Neuron (in vitro differentiated cells): ENCODE measurements around the gene SECISBP2L.
A peak's percentile ranks its signal among the peaks of the same experiment; 100 is the strongest.

Source experiments
- H2AFZ ChIP-seq: one replicate; pipeline ENCODE4 v1.6.1; 2013; ENCODE audit warnings: low read depth, mild to moderate bottlenecking, inconsistent platforms, low read length, moderate library complexity
- H3K27me3 ChIP-seq: one replicate; pipeline ENCODE4 v1.6.1; 2013; ENCODE audit warnings: low read length; ENCODE audit not compliant: insufficient read depth
- H3K36me3 ChIP-seq: one replicate; pipeline ENCODE4 v1.6.1; 2013; ENCODE audit warnings: low read length; ENCODE audit not compliant: insufficient read depth
- H3K4me1 ChIP-seq: one replicate; pipeline ENCODE4 v1.6.1; 2013; ENCODE audit warnings: low read length; ENCODE audit not compliant: insufficient read depth
- H3K4me3 ChIP-seq: 2 replicates; pipeline ENCODE4 v1.5.1; 2013; ENCODE audit warnings: mild to moderate bottlenecking, low read length, moderate library complexity
- H3K9me3 ChIP-seq: one replicate; pipeline ENCODE4 v1.6.1; 2013; ENCODE audit warnings: low read length

SECISBP2L gene, protein sequence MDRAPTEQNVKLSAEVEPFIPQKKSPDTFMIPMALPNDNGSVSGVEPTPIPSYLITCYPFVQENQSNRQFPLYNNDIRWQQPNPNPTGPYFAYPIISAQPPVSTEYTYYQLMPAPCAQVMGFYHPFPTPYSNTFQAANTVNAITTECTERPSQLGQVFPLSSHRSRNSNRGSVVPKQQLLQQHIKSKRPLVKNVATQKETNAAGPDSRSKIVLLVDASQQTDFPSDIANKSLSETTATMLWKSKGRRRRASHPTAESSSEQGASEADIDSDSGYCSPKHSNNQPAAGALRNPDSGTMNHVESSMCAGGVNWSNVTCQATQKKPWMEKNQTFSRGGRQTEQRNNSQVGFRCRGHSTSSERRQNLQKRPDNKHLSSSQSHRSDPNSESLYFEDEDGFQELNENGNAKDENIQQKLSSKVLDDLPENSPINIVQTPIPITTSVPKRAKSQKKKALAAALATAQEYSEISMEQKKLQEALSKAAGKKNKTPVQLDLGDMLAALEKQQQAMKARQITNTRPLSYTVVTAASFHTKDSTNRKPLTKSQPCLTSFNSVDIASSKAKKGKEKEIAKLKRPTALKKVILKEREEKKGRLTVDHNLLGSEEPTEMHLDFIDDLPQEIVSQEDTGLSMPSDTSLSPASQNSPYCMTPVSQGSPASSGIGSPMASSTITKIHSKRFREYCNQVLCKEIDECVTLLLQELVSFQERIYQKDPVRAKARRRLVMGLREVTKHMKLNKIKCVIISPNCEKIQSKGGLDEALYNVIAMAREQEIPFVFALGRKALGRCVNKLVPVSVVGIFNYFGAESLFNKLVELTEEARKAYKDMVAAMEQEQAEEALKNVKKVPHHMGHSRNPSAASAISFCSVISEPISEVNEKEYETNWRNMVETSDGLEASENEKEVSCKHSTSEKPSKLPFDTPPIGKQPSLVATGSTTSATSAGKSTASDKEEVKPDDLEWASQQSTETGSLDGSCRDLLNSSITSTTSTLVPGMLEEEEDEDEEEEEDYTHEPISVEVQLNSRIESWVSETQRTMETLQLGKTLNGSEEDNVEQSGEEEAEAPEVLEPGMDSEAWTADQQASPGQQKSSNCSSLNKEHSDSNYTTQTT

GRCh38 chr15:49046220-49047102, at the start of gene SECISBP2L:
Gene SECISBP2L, minus strand, starts transcription at chr15:49046446. Its CDS starts 147 bp downstream, at chr15:49046299.
- Histone ChIP-seq H3K4me1 (peaks cover 18% of the 10 kb centered on the region), H2AFZ (peak within 1 kb of the TSS; percentile 91), H3K27me3 (no peaks in the 10 kb centered on the region), H3K4me3 (peak within 1 kb of the TSS; percentile 100), H3K36me3 (peaks cover 2% of the 10 kb centered on the region), H3K9me3 (peaks cover 2% of the 10 kb centered on the region)

DNA sequence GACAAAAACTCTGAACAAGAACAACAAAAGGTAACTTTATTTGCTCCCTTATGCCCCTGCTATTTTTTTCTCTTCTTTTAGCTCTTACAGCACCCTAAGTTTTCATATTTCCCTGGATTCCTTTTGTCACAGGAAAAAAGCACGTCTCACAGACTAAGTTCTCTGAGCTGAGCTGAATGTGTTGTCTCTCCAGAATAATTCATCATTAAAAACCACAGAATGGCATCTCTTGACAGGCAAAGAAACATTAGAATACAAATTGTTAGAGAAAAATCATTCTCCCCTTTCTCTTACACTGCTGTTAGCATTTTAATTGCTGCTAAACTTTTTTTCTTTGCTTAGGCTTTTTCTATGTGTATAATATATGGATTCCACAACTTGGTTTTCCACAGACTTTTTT, 48.7 kb upstream of the SECISBP2L start:
- Histone ChIP-seq H3K9me3 (no peaks in the 10 kb centered on the region), H3K4me1 (no peaks in the 10 kb centered on the region), H3K4me3 (no peak overlapping the region), H3K27me3 (no peaks in the 10 kb centered on the region), H3K36me3 (no peaks in the 10 kb centered on the region), H2AFZ (no peak overlapping the region)

DNA sequence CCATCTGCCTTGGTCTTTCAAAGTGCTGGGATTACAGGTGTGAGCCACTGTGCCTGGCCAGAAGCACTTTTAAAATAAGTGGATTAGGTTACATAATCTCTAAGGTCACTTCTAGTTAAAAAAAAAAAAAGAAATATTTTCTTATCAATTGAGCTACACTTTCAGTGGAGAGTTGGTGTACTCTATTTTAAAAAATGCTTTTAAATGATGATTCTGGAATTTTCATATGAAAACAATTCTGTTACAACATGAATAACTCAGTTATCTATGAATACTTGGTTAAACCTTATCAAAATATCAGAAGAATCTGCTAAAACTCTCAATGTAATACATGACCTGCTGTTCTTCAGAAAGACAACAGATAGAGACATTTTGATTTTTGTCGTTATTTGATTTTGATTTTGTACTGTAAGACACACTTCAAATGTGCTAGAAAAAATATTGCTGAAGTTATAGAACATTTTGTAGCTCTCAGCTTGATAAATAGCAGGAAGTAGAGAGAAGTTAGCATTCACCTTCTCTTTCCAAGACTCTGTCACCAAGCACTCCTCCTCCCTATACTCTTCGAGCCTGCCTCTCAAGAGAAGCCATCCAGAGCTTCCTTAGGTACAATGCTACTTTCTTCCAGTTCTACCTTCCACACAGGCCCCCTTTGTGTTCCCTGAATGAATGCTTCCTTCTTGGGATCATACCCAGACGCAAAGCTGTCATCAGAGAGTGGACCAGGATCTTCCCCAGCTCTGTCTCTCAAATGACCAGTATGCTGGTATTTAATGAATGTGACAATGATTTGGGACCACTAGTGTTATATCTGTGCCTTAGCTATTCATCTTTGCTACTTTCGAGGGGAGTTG, 47.2 kb upstream of the SECISBP2L start:
- no peaks in the 10 kb centered on the region for H3K36me3 ChIP-seq
- no peaks in the 10 kb centered on the region for H3K27me3 ChIP-seq
- H2AFZ ChIP-seq, result no peak overlapping the region
- no peaks in the 10 kb centered on the region for H3K4me1 ChIP-seq
- no peak overlapping the region for H3K4me3 ChIP-seq
- H3K9me3 ChIP-seq, result no peaks in the 10 kb centered on the region

- no peaks in the 10 kb centered on the region for H3K4me1 ChIP-seq
- H3K4me3 ChIP-seq, result no peak overlapping the region
- no peak overlapping the region for H2AFZ ChIP-seq
- H3K27me3 ChIP-seq, result no peaks in the 10 kb centered on the region
- H3K36me3 ChIP-seq, result no peaks in the 10 kb centered on the region
- H3K9me3 ChIP-seq, result no peaks in the 10 kb centered on the region
These were observed 42.8 kb upstream of the SECISBP2L start for GRCh38 chr15:49088996-49089395.

DNA sequence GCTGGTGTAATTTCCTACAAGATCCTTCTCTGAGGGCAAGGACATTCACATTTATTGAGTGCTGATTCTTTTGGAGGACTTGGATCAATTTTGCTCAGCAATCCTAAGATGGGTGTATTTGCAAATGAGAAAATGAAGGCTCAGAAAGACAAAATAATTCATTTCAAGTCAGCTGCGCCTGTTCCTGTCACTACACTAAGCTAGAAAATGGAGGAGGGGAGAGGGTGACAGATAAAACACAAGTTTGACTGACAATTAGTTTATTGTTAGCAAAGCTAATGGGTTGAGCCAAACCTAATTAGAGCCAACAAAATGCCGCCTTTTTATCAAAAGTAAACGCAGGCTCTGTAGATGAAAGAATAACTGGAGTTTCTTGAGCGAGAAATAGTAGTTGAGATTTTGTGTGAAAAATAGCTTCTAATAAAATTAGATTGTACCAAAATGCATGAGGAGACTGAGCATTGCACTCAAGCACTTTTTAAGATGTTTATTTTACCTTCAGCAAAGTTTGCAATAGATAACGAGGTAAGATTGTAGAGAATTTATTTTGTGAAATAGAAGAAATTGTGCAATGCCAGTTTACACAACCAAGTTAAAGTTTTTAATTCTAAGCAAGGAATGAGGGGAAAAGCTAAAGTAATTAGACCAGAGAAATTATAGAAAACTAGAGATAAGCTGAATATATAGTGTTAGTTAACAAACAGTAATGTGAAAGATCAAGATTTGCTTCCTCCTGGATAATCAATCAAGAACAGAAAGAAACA, 39.6 kb upstream of the SECISBP2L start:
- H3K4me1 ChIP-seq, result no peaks in the 10 kb centered on the region
- no peaks in the 10 kb centered on the region for H3K9me3 ChIP-seq
- no peak overlapping the region for H3K4me3 ChIP-seq

GRCh38 chr15:49084285-49084570, 38.0 kb upstream of the SECISBP2L start:
- Histone ChIP-seq H2AFZ (no peak overlapping the region), H3K27me3 (no peaks in the 10 kb centered on the region), H3K9me3 (no peaks in the 10 kb centered on the region), H3K36me3 (no peaks in the 10 kb centered on the region), H3K4me3 (no peak overlapping the region), H3K4me1 (no peaks in the 10 kb centered on the region)

More for the DNA sequence above, 39.6 kb upstream of the SECISBP2L start:
- no peaks in the 10 kb centered on the region for H3K36me3 ChIP-seq
- no peaks in the 10 kb centered on the region for H3K27me3 ChIP-seq
- peak overlapping the region; percentile 20 for H2AFZ ChIP-seq

DNA sequence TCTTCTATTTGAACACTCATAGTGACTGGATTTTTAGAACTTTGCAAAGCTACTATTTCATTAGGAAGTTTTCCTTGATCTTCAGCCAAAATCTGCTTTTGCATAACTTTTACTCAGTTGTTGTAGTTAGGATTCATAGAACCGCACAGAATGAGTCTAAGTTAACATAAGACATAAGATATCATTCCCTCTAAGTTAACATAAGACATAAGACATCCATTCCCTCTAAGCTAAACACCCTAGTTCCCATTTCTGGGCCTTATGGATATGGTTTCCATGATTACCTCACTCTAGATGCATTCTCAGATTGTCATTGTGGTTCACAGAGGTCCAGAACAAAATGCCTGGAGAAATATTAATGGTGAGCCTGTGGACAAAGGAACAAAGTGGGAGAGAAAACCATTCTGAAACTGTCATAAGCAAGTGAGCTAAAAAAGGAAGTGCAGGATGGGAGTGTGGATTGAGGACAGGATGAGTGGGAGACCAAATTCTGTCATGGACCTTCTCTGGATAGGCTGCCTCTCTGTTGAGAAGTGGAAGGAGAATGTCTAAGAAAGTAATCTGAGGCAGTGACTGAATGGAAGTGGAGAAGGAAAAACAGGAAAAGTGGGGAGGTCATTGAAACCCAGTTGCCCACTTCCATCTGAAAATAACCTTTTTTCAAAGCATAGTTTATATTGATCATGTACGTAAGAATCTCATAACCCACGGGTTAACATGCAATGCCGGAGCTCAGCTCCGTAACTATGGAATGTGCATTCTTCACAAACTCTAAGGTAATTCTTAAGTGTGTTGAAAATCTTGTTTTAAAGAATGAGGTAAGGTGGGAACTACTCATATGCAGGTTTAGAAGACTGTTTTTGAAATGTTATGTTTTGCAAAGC, 37.4 kb upstream of the SECISBP2L start:
- no peak overlapping the region for H3K4me3 ChIP-seq
- no peaks in the 10 kb centered on the region for H3K36me3 ChIP-seq
- no peaks in the 10 kb centered on the region for H3K9me3 ChIP-seq
- H3K4me1 ChIP-seq, result no peaks in the 10 kb centered on the region
- H2AFZ ChIP-seq, result no peak overlapping the region
- H3K27me3 ChIP-seq, result no peaks in the 10 kb centered on the region

DNA sequence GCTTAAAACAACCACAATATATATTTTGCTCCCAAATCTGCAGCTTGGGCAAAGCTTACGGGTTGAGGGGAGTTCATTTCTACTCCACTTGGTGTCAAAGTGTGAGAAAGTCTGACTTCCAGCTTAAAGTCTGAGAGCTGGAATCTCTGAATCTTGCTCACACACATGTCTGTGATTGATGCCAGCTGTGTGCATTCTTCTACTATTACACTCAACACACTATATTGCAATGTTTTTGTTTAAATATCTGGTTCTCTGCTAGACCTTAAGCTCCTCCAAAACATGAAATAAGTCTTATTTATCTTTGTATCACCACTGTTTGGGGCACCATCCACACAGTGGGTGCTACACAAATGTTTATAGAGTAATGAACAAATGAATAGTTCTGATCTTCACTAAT, 36.7 kb upstream of the SECISBP2L start:
- H3K36me3 ChIP-seq, result no peaks in the 10 kb centered on the region
- H3K27me3 ChIP-seq, result no peaks in the 10 kb centered on the region
- no peak overlapping the region for H2AFZ ChIP-seq
- H3K4me3 ChIP-seq, result no peak overlapping the region
- no peaks in the 10 kb centered on the region for H3K4me1 ChIP-seq
- H3K9me3 ChIP-seq, result no peaks in the 10 kb centered on the region

GRCh38 chr15:49079340-49080039, 33.2 kb upstream of the SECISBP2L start:
- Histone ChIP-seq H3K9me3 (no peaks in the 10 kb centered on the region), H3K4me1 (no peaks in the 10 kb centered on the region), H3K36me3 (no peaks in the 10 kb centered on the region), H2AFZ (no peak overlapping the region), H3K4me3 (no peak overlapping the region), H3K27me3 (no peaks in the 10 kb centered on the region)

DNA sequence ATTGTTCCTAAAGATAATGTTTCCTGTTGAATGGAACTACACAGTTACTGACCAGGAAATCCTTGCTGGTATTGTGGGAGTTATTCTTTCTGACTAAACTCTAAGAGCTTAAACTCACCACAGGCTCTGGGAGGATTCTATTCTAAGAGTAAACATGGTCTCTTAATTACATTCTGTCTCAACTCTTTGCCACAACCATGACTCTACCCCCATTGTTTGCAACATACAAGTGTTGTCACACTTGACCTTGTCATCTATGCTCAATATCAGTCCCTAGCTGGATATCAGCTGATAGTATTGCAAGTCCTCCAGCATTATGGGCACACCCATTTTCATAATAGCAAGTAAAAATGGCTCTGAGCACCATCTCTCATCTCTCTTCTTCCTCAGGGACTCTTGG, 29.6 kb upstream of the SECISBP2L start:
- H3K4me1 ChIP-seq, result no peaks in the 10 kb centered on the region
- H3K27me3 ChIP-seq, result no peaks in the 10 kb centered on the region

More for the DNA sequence above, 29.6 kb upstream of the SECISBP2L start:
- Histone ChIP-seq H2AFZ (no peak overlapping the region), H3K4me3 (no peak overlapping the region), H3K9me3 (no peaks in the 10 kb centered on the region), H3K36me3 (no peaks in the 10 kb centered on the region)
